Activated CD8-positive, alpha-beta memory T cell treated with anti-CD3 and anti-CD28 coated beads for 36 hours (primary cell): Measurements from ENCODE around the gene BICD1. TPM values are rescaled to one million over a fixed set of nuclear protein-coding genes. Genes with fewer than 3 reads are reported as not detected.

Source experiments
- CTCF ChIA-PET: fragments of 350-600 bp; sonication (Branson Sonifier 250); formaldehyde crosslinking; loops from one replicate; lab custom pipeline; 2021; ENCODE audit warnings: antibody characterized with exemption; lab: Charles Lee
- POLR2A ChIA-PET: fragments of 350-600 bp; sonication (Branson Sonifier 250); formaldehyde crosslinking; loops from one replicate; lab custom pipeline; 2021; ENCODE audit warnings: antibody characterized with exemption; lab: Charles Lee
- total RNA-seq, 2 experiments: library from RNA; stranded (reverse); gene quantifications; one replicate each; pipeline ENCODE4 v1.2.3, GENCODE V29; 2021

The BICD1 gene
- total RNA-seq = 10 to 100 TPM; 18.7 to 19.4 TPM

- POLR2A ChIA-PET = interaction anchor here (0.6 to 1.4 kb wide), 7 partner anchors 14 to 1550 kb away, joined by 3 to 5 read pairs (median 4); no protein-coding TSS in a partner anchor
- CTCF ChIA-PET = no interaction called here
Measured at GRCh38 chr12:32106517-32107358, at the start of gene BICD1. BICD1 (plus strand) TSS chr12:32106847; CDS start chr12:32107332, 485 bp downstream.

DNA sequence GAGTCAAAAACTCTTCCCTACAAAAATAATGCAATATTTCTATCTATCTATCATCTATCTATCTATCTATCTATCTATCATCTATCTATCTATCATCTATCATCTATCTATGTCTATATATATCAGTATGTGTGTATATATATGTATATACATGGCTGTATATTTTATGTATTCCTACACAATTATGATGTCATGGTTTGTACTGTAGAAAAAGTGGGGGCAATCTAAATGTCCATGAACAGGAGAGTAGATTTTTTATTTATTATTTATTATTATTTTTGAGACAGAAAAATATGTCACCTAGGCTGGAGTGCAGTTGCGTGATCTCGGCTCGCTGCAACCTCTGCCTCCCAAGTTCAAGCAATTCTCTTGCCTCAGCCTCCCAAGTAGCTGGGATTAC is 45.6 kb upstream of the BICD1 start:
- ChIA-PET CTCF (interaction anchor here (0.6 to 1.3 kb wide), 14 partner anchors 10 to 656 kb away, joined by 3 to 7 read pairs (median 4); no protein-coding TSS in a partner anchor), POLR2A (interaction anchor here (0.6 kb wide), 2 partner anchors 35 to 161 kb away, joined by 4 to 6 read pairs; no protein-coding TSS in a partner anchor)

- CTCF ChIA-PET = interaction anchor here (0.7 kb wide), 1 partner anchor 195 kb away, joined by 3 read pairs; no protein-coding TSS in a partner anchor
- POLR2A ChIA-PET = interaction anchor here (0.6 kb wide), 1 partner anchor 134 kb away, joined by 4 read pairs; no protein-coding TSS in a partner anchor
Measured at GRCh38 chr12:32062881-32063280, 43.8 kb upstream of the BICD1 start.

GRCh38 chr12:32063796-32064195 is 42.9 kb upstream of the BICD1 start:
- CTCF ChIA-PET = interaction anchor here (0.6 kb wide), 1 partner anchor 175 kb away, joined by 3 read pairs; no protein-coding TSS in a partner anchor
- POLR2A ChIA-PET = no interaction called here

DNA sequence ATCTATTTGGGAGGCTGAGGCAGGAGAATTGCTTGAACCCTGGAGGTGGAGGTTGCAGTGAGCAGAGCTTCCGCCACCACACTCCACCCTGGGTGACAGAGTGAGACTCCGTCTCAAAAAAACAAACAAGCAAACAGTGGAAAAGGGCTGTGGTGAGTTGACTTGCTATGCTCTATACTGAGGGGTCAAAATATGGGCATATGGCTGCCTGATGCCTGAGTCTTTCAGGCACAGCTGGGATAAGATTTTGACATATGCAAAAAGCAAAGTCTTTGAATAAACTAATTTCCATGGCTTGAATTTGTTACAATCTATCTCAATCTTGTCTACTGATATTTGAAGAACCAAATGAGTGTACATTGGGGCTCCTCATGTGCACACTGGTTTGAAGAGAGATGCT is 40.4 kb upstream of the BICD1 start:
- CTCF ChIA-PET = no interaction called here

GRCh38 chr12:32069071-32069470 is 37.6 kb upstream of the BICD1 start:
- ChIA-PET CTCF (interaction anchor here (0.7 to 0.8 kb wide), 2 partner anchors 11 to 760 kb away, joined by 3 read pairs; no protein-coding TSS in a partner anchor), POLR2A (interaction anchor here (0.7 kb wide), 1 partner anchor 406 kb away, joined by 4 read pairs; no protein-coding TSS in a partner anchor)

More for the DNA sequence above, 40.4 kb upstream of the BICD1 start:
- POLR2A ChIA-PET = no interaction called here

DNA sequence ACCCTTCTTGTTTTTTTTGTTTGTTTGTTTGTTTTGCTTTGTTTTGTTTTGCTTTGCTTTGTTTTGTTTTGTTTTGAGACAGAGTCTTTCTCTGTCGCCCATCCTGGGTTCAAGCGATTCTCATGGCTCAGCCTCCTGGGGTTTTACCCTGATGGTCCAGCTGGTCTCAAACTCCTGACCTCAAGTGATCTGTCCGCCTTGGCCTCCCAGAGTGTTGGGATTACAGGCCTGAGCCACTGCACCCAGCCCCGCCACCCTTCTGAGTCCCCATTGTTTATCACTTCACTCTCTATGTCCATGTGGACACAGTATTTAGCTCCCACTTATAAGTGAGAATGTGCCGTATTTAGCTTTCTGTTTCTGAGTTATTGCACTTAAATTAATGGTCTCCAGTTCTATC is 36.9 kb upstream of the BICD1 start:
- CTCF ChIA-PET = interaction anchor here (0.7 kb wide), 1 partner anchor 761 kb away, joined by 3 read pairs; no protein-coding TSS in a partner anchor
- POLR2A ChIA-PET = no interaction called here

DNA sequence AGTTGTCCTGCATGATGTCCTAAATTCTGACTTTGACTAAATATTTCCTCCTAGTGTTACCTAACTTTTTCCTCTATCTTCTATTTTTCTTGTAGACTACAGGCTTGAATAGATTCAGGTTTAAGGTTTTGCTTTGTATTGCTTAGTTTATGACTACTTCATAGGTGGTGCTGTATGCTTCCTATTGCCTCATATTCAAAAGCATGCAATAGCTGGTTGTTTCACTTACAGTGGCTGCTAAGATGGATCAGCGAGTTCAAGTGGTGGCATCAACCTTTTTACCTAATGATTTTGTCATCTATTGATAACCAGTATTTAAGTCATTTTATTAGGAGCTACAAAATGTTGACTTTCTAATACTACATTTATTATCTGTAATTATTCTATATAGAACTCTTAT is 36.3 kb upstream of the BICD1 start:
- ChIA-PET POLR2A (no interaction called here), CTCF (no interaction called here)

GRCh38 chr12:32072102-32072501 is 34.5 kb upstream of the BICD1 start:
- CTCF ChIA-PET = interaction anchor here (1.5 kb wide), 1 partner anchor 12 kb away, joined by 5 read pairs; no protein-coding TSS in a partner anchor
- POLR2A ChIA-PET = no interaction called here

DNA sequence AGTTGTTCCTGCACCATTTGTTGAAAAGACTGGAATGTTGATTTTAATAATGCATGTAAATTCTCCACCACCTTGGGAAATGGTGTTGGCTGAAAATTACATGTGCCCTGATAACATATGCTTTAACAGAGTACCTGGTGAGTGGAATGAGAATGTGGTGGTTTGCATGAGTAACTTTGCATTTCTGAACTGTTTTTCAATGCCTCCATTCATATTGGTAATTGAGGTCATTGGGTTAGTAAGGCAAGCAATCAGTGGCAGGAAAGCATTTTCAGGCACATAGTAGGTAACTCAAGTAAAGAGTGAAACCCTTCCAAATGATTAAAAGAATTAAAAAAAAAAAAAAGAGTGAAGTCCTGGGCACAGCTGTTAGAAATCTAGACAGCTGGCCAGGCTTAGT is 32.2 kb upstream of the BICD1 start:
- CTCF ChIA-PET = no interaction called here

DNA sequence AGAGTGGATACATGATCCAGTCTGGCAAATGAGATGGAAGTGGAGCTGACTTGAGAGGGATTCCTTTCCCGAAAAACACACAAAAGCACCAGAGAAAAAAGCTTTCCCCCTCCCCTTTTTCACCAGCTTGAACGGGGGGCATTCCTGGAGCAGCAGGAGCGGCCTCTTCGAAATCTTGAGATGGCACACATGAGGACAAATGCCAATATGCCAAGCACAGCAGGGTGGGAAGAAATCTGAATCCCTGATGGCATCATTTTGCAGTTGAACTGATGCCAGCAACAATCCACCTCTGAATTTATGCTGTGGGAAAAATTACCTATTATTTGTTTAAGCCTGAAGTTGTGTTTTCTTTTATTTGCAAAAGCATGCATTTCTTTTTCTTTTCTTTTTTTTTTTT is 29.7 kb upstream of the BICD1 start:
- CTCF ChIA-PET = no interaction called here
- POLR2A ChIA-PET = no interaction called here

More for the DNA sequence above, 32.2 kb upstream of the BICD1 start:
- POLR2A ChIA-PET = no interaction called here

GRCh38 chr12:32080435-32080834 is 26.2 kb upstream of the BICD1 start:
- POLR2A ChIA-PET = no interaction called here
- CTCF ChIA-PET = no interaction called here

GRCh38 chr12:32083489-32083888 is 23.2 kb upstream of the BICD1 start:
- ChIA-PET CTCF (no interaction called here), POLR2A (no interaction called here)

DNA sequence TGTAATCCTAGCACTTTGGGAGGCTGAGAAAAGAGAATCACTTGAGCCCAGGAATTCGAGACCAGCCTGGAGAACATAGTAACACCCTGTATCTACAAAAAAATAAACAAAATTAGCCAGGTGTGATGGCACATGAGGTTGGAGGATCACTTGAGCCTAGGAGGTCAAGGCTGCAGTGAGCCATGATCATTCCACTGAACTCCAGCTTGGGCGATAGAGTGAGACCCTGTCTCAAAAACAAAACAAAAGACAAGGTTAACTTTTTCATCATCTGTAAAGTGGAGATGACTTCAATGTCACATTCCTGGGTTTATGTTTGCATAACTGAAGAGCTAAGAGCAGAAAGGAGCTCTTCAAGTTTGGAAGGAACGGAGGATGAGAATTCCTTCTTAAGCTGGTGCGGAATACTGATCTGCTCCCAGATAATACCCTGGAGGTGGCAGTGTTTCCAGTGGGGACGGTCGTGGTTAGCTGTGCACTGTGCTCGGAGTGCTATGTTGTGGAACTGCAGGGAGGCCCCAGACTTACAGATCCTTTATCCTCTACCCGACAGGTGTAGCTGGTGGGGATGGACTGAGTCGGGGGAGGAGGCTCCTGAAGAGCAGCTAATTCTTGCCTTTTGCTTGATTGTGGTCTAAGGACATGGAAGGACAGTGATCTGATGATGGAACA is 22.5 kb upstream of the BICD1 start:
- ChIA-PET POLR2A (no interaction called here), CTCF (no interaction called here)

DNA sequence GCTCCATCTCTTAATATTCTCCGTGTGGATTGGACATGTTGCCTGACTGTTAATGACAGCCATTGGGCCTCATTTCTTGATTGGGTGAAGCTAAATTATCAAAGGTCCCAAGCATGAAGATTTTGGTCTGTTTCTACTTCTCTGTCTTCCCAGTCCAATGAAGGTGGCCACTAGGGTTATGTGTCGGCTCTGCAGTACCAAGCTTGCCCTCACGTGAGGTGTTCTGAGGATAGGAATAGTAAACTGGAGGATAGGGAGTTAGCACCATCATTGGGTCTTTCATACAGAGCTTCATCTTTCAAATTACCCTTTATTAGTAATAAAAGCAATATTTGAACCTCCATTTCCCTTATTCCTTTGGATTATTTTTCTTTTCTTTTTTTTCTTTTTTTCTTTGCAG is 21.9 kb upstream of the BICD1 start:
- POLR2A ChIA-PET = no interaction called here

GRCh38 chr12:32087306-32087705 is 19.3 kb upstream of the BICD1 start:
- ChIA-PET POLR2A (no interaction called here), CTCF (interaction anchor here (0.6 kb wide), 1 partner anchor 434 kb away, joined by 3 read pairs; no protein-coding TSS in a partner anchor)

More for the DNA sequence above, 21.9 kb upstream of the BICD1 start:
- CTCF ChIA-PET = no interaction called here

DNA sequence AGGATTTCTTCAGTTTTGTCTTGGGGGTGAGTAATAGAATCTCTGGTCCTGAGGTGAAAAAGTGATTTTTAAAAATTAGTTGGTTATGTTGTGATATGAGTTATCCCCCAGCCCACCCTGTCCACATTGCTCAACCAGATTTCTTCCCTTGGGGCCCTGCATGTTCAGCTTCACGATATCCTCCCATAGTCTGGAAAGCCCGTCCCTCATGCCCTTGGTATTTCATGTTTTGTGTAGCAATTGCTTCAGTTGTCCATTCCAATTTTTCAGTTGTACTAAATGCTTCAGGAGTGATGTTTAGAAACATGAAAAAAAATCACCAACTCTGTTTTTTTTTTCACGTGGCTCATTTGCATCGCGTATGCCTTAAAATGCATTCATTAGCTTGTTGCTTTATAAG is 17.5 kb upstream of the BICD1 start:
- ChIA-PET CTCF (no interaction called here), POLR2A (no interaction called here)

- POLR2A ChIA-PET = no interaction called here
- CTCF ChIA-PET = no interaction called here
Measured at GRCh38 chr12:32089586-32089985, 17.1 kb upstream of the BICD1 start.

- ChIA-PET POLR2A (no interaction called here), CTCF (no interaction called here)
Measured at GRCh38 chr12:32091696-32092095, 15.0 kb upstream of the BICD1 start.

DNA sequence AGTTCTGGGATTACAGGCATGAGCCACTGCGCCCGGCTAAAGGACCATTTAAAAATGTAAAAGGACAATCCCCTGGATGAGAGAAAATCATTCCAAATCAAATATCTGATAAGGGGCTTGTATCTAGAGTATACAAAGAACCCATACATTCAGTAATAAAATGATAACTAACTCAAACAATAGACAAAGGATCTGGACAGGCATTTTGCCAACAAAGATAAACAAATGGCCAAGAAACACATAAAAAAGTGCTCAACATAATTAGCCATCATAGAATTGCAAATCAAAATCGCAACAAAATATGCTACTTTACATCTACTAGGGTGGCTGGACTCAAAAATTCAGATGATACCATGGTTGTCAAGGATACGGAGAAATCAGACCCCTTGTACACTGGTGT is 8.5 kb upstream of the BICD1 start:
- CTCF ChIA-PET = no interaction called here
- POLR2A ChIA-PET = no interaction called here
